Measurements from ENCODE around the gene GPA33. TPM values are rescaled to one million over a fixed set of nuclear protein-coding genes. Genes with fewer than 3 reads are reported as not detected.
A peak's percentile ranks its signal among the peaks of the same experiment; 100 is the strongest.

Gene GPA33
- total and polyA plus RNA-seq, 5 experiments from 2014 or later: 8.0 to 14.0 (median 10.0) TPM

DNA sequence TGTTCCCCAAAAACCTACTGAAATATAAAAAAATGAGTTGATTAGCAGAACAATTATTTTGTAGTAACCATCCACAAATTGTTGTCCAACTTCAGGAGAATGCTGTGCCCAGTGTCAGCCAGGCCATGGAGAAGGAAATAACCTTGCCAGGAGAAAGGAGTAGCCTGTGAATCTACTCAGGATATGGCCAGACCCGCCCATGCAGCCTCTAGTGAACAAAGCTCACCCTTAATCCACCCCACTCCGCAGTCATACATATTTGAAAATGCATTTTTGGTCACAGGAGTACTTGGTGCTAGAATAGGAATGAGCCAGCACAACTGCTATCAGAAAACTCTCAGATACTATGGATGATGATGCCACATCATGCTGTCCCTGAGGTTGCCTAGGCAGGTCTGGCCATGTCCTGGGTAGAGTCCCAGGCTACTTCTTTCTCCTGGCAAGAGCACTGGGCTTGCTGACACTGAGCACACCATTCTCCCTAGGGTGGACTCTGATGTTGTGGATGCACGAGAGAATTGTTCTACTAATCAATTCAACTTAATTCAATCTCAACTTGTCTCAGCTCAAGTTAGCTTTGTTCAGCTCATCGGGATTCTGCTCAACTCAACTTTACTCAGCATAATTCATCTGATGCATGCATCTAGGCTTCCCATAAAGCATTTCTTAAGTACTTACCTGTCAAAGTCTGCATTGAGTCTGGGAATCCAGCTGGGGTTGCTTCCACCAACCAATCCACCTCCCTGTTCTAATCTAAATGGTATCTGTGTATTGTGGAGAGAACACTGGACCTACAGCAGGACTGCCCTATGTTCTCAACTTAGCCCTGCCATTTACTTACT lies 21.9 kb upstream of the GPA33 start:
- Mint-ChIP-seq H3K27me3 (peaks cover 0 to 4% (median 0%) of the 10 kb centered on the region in 5 donors), H3K36me3 (peaks cover 0 to 14% (median 10%) of the 10 kb centered on the region in 3 donors), H3K27ac (peak overlapping the region in 4 of 10 donors; percentile 28 to 69 (median 42)), H3K4me3 (no peak overlapping the region), H3K9me3 (peaks cover 0 to 23% (median 15%) of the 10 kb centered on the region in 9 donors), H3K4me1 (peaks cover 19 to 34% (median 33%) of the 10 kb centered on the region in 4 donors)
- DNase-seq (no peak), ATAC-seq (no peak)
- POLR2A ChIA-PET: interaction anchor here (1.3 kb wide), 1 partner anchor 21 kb away, joined by 3 read pairs; the partner anchor contains the start of gene GPA33

DNA sequence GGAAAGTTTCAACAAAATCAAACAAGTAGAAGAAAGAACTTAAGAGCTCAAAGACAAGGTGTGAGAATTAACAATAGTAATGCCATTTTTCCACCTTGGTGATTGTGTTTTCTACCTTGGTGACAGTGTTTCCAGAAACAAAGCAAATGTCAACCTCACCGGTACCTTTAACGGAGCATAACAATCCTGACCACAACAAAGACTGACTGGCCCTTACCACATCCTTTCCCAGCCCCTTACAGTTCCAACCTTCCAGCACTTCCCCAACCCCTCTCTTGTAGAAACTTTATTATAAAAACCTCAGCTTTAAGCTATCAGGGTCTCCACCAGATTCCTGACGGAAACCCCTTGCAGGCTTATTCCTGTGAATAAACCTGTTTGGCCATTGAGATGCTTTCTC lies 20.4 kb upstream of the GPA33 start:
- peaks cover 19 to 38% (median 35%) of the 10 kb centered on the region in 4 donors for H3K4me1 Mint-ChIP-seq
- peak overlapping the region in 7 of 10 donors; percentile 11 to 69 (median 54) for H3K4me3 Mint-ChIP-seq
- POLR2A ChIA-PET: no interaction called here
- peak in 6 of 10 donors; percentile 11 to 74 (median 42) for DNase-seq
- H3K27me3 Mint-ChIP-seq: peaks cover 0 to 3% (median 0%) of the 10 kb centered on the region in 5 donors
- ATAC-seq: peak; percentile 89 to 96
- H3K36me3 Mint-ChIP-seq: peaks cover 0 to 14% (median 10%) of the 10 kb centered on the region in 3 donors
- H3K9me3 Mint-ChIP-seq: peaks cover 0 to 23% (median 15%) of the 10 kb centered on the region in 9 donors
- H3K27ac Mint-ChIP-seq: peak overlapping the region in 8 of 10 donors; percentile 55 to 89 (median 74)

DNA sequence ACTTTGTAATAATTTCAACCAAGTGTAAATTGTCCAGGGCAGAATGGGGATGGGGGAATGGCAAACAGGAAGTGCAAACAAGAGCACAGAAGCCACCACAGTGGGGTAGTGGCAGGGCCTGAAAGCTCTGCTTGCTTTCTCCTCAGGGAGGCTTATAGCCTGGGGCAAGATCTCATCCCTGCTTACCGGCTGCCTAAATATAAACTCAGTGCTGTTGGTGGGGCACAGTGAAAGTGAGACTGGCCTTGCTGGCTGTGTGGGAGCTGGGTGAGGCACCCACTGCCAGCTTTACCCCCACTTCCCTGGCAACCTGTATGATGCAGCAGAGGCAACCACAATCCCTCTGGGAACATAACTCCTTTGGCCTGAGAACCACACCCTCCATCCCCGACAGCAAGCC lies 18.9 kb upstream of the GPA33 start:
- Mint-ChIP-seq H3K4me1 (peaks cover 29 to 51% (median 45%) of the 10 kb centered on the region in 4 donors), H3K9me3 (peaks cover 0 to 23% (median 15%) of the 10 kb centered on the region in 9 donors), H3K36me3 (peaks cover 0 to 14% (median 10%) of the 10 kb centered on the region in 3 donors), H3K4me3 (peak overlapping the region in 6 of 10 donors; percentile 6 to 63 (median 44)), H3K27me3 (no peaks in the 10 kb centered on the region), H3K27ac (peak overlapping the region; percentile 3 to 89 (median 78))
- DNase-seq (no peak), ATAC-seq (no peak)
- POLR2A ChIA-PET: interaction anchor here (0.6 to 1.1 kb wide), 2 partner anchors 16 to 233 kb away, joined by 3 to 4 read pairs; partner anchors contain the start of gene TADA1

DNA sequence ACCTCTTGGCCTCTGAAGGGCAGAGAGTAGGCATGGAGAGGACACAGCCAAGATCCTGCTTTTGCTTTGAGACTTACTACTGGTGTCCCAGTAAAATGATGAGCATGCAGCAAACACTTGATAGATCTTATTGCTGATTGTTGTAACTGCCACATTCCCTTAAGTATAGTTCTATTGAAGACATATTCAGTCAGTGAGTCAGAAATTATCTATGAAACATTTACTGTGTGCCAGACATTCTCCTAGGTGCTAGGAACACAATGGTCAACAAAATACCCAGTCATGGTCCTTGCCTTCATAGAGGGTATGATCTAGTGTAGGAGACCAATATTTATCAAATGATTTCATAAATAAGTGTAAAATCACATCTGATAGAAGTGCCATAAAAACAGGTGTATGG lies 17.3 kb upstream of the GPA33 start:
- ATAC-seq (no peak), DNase-seq (no peak)
- Mint-ChIP-seq H3K27me3 (no peaks in the 10 kb centered on the region), H3K4me3 (no peak overlapping the region), H3K36me3 (peaks cover 0 to 14% (median 10%) of the 10 kb centered on the region in 3 donors), H3K4me1 (peaks cover 30 to 60% (median 51%) of the 10 kb centered on the region in 4 donors), H3K9me3 (peaks cover 0 to 23% (median 15%) of the 10 kb centered on the region in 9 donors), H3K27ac (peak overlapping the region in 3 of 10 donors; percentile 5 to 79 (median 16))
- POLR2A ChIA-PET: interaction anchor here (1.2 kb wide), 1 partner anchor 12 kb away, joined by 3 read pairs; no protein-coding TSS in a partner anchor

DNA sequence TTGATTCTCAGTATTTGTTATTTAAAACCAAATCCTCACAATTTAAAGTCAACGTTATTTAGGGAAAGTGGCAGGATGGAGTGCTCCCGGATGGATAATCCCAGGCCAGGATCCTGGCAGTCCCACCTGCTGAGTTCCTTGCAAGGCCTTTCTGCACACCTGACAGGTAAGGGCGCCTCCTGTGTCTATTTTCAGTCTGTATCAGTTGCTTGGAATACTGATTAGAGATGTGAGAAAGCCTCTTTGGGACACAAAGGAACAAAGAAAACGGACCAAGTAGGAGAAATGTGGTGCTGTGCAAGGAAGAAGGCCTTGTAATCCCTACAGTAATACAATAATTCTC lies 15.9 kb upstream of the GPA33 start:
- H3K4me1 Mint-ChIP-seq: peaks cover 30 to 58% (median 50%) of the 10 kb centered on the region in 4 donors
- no peak overlapping the region for H3K4me3 Mint-ChIP-seq
- peaks cover 0 to 13% (median 10%) of the 10 kb centered on the region in 3 donors for H3K36me3 Mint-ChIP-seq
- ATAC-seq: no peak
- no peaks in the 10 kb centered on the region for H3K27me3 Mint-ChIP-seq
- peaks cover 0 to 19% (median 13%) of the 10 kb centered on the region in 9 donors for H3K9me3 Mint-ChIP-seq
- no peak overlapping the region for H3K27ac Mint-ChIP-seq
- DNase-seq: no peak
- POLR2A ChIA-PET: no interaction called here

- Mint-ChIP-seq H3K4me1 (peaks cover 28 to 52% (median 44%) of the 10 kb centered on the region in 4 donors), H3K27ac (peak overlapping the region in 4 of 10 donors; percentile 39 to 75 (median 70)), H3K9me3 (peaks cover 0 to 13% (median 7%) of the 10 kb centered on the region in 9 donors)
Measured at GRCh38 chr1:167105271-167106118, 15.3 kb upstream of the GPA33 start.

DNA sequence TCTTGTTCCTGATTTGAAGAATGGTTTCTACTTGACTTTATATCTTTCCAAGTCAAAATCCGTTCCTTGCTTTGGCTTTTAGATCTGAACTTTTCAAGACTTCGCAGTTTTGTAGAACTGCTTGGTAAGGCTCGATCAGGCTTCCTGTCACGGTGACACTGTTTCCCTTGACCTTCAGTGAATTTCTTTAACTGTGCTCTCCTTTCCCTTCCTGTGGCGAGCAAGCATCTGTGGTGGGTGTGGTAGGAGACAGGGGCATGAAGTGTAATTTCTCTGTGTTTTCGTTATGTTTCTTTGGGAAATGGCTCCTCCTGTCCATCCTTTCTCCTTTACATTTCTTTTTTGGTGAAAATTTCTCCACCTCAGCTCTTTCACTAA lies 14.1 kb upstream of the GPA33 start:
- Mint-ChIP-seq H3K4me1 (peaks cover 18 to 40% (median 32%) of the 10 kb centered on the region in 4 donors), H3K27ac (peak overlapping the region in 8 of 10 donors; percentile 1 to 77 (median 59)), H3K4me3 (peak overlapping the region in 7 of 10 donors; percentile 3 to 70 (median 48)), H3K36me3 (peaks cover 0 to 1% (median 0%) of the 10 kb centered on the region in 3 donors), H3K9me3 (peaks cover 0 to 6% (median 0%) of the 10 kb centered on the region in 9 donors), H3K27me3 (peaks cover 0 to 2% (median 0%) of the 10 kb centered on the region in 5 donors)
- DNase-seq (no peak), ATAC-seq (peak; percentile 38 to 41)
- POLR2A ChIA-PET: interaction anchor here (0.6 to 1.2 kb wide), 3 partner anchors 17 to 554 kb away, joined by 3 read pairs; no protein-coding TSS in a partner anchor

More at GRCh38 chr1:167105271-167106118, 15.3 kb upstream of the GPA33 start:
- Mint-ChIP-seq H3K27me3 (no peaks in the 10 kb centered on the region), H3K4me3 (peak overlapping the region in 6 of 10 donors; percentile 21 to 54 (median 46)), H3K36me3 (peaks cover 0 to 7% (median 6%) of the 10 kb centered on the region in 3 donors)
- POLR2A ChIA-PET: interaction anchor here (0.7 to 1.2 kb wide), 2 partner anchors 20 to 115 kb away, joined by 3 to 4 read pairs; no protein-coding TSS in a partner anchor
- no peak for DNase-seq
- ATAC-seq: no peak

- peaks cover 0 to 2% (median 0%) of the 10 kb centered on the region in 5 donors for H3K27me3 Mint-ChIP-seq
- peaks cover 0 to under 1% (median 0%) of the 10 kb centered on the region in 3 donors for H3K36me3 Mint-ChIP-seq
- DNase-seq: no peak
- no peak overlapping the region for H3K4me3 Mint-ChIP-seq
- ATAC-seq: no peak
- peaks cover 11 to 31% (median 20%) of the 10 kb centered on the region in 4 donors for H3K4me1 Mint-ChIP-seq
- peak overlapping the region in 2 of 10 donors; percentile 6 to 56 for H3K27ac Mint-ChIP-seq
- POLR2A ChIA-PET: no interaction called here
- no peaks in the 10 kb centered on the region for H3K9me3 Mint-ChIP-seq
Measured at GRCh38 chr1:167102906-167103573, 12.9 kb upstream of the GPA33 start.

DNA sequence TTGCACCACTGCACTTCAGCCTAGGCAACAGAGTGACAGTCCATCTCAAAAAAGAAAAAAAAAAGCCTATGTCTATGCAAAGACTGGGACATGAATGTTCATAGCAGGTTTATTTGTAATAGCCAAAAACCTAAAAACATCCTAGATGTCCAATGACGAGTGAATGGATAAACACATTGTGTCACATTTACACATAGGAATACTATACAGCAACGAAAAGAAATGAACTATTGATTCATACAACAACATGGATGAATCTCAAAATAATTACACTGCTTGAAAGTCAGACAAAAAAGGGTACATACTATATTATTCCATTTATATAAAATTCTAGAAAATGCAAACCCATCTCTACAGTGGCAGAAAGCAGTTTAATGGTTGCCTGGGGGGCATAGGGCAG lies 11.6 kb upstream of the GPA33 start:
- Mint-ChIP-seq H3K27ac (no peak overlapping the region), H3K4me1 (peaks cover 11 to 29% (median 18%) of the 10 kb centered on the region in 4 donors), H3K9me3 (no peaks in the 10 kb centered on the region), H3K4me3 (no peak overlapping the region), H3K36me3 (peaks cover 0 to 1% (median 0%) of the 10 kb centered on the region in 3 donors), H3K27me3 (peaks cover 0 to 2% (median 0%) of the 10 kb centered on the region in 5 donors)
- POLR2A ChIA-PET: interaction anchor here (0.7 kb wide), 1 partner anchor 221 kb away, joined by 5 read pairs; no protein-coding TSS in a partner anchor
- DNase-seq (no peak), ATAC-seq (no peak)

GRCh38 chr1:167100730-167101129 lies 10.6 kb upstream of the GPA33 start:
- H3K4me3 Mint-ChIP-seq: no peak overlapping the region
- no peaks in the 10 kb centered on the region for H3K9me3 Mint-ChIP-seq
- no peak for DNase-seq
- POLR2A ChIA-PET: no interaction called here
- ATAC-seq: no peak
- peaks cover 0 to 1% (median 0%) of the 10 kb centered on the region in 3 donors for H3K36me3 Mint-ChIP-seq
- no peak overlapping the region for H3K27ac Mint-ChIP-seq
- peaks cover 11 to 27% (median 17%) of the 10 kb centered on the region in 4 donors for H3K4me1 Mint-ChIP-seq
- H3K27me3 Mint-ChIP-seq: peaks cover 0 to 2% (median 0%) of the 10 kb centered on the region in 5 donors

DNA sequence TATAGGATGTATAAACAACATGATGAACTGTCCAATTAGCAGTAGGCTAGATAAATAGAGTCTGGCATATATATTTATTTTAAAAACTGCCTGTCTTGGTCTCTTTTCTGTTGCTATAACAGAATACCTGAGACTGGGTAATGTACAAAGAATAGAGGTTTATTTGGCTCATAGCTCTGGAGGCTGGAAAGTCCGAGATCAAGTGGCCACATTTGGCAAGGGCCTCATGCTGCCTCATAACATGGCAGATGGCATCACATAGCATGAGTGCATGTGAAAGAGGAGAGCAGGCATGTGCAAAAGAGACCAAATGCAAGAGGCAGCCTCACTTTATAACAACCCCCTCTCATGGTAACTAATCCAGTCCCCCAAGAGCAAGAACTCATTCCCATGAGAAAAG lies 9.7 kb upstream of the GPA33 start:
- Mint-ChIP-seq H3K4me1 (peaks cover 10 to 25% (median 19%) of the 10 kb centered on the region in 4 donors), H3K36me3 (peaks cover 0 to 1% (median 0%) of the 10 kb centered on the region in 3 donors), H3K27me3 (peaks cover 0 to 2% (median 0%) of the 10 kb centered on the region in 5 donors), H3K27ac (no peak overlapping the region), H3K9me3 (no peaks in the 10 kb centered on the region), H3K4me3 (no peak overlapping the region)
- no peak for DNase-seq
- ATAC-seq: no peak
- POLR2A ChIA-PET: no interaction called here
